HUDEP-2 (cell line): ENCODE results near the gene MKLN1.
"Not testable (repeated sequence)": the region's sequence is repeated elsewhere in the genome, so short reads cannot be mapped to it uniquely, and the experiment has no call there.

Source experiments
- DNase-seq, 76 experiments: peaks; one replicate each; lab custom pipeline; 2025; ENCODE audit not compliant: unreplicated experiment in 76 of 76; lab: John Stamatoyannopoulos, UW

MKLN1 gene

GRCh38 chr7:131327626-131328376, at the start of gene MKLN1:
TSS of gene MKLN1 (plus strand) at chr7:131327876. CDS start at chr7:131327900, 24 bp downstream.
- DNase-seq: peak in 75 of 76 experiments; percentile 4 to 90 (median 79)

- no peak for DNase-seq
These were observed 48.6 kb upstream of the MKLN1 start for GRCh38 chr7:131279044-131279443.

GRCh38 chr7:131281266-131282048, 46.2 kb upstream of the MKLN1 start:
- DNase-seq: no peak

- DNase-seq: no peak
These were observed 42.8 kb upstream of the MKLN1 start for GRCh38 chr7:131284702-131285419.

GRCh38 chr7:131285556-131285955, 42.1 kb upstream of the MKLN1 start:
- no peak for DNase-seq

GRCh38 chr7:131288450-131288849, 39.2 kb upstream of the MKLN1 start:
- peak in 41 of 76 experiments; percentile 0 to 65 (median 22) for DNase-seq

- DNase-seq: no peak
These were observed 38.6 kb upstream of the MKLN1 start for GRCh38 chr7:131289051-131289450.

GRCh38 chr7:131292141-131292905, 35.4 kb upstream of the MKLN1 start:
- no peak for DNase-seq

GRCh38 chr7:131293018-131293417, 34.7 kb upstream of the MKLN1 start:
- no peak for DNase-seq

GRCh38 chr7:131294553-131294952, 33.1 kb upstream of the MKLN1 start:
- DNase-seq: no peak

- DNase-seq: no peak
These were observed 29.1 kb upstream of the MKLN1 start for GRCh38 chr7:131298608-131298992.

GRCh38 chr7:131299074-131299473, 28.6 kb upstream of the MKLN1 start:
- no peak for DNase-seq

GRCh38 chr7:131300078-131300477, 27.6 kb upstream of the MKLN1 start:
- DNase-seq: no peak

- no peak for DNase-seq
These were observed 26.9 kb upstream of the MKLN1 start for GRCh38 chr7:131300572-131301466.

- DNase-seq: no peak
These were observed 25.2 kb upstream of the MKLN1 start for GRCh38 chr7:131302446-131302845.

- no peak for DNase-seq
These were observed 24.6 kb upstream of the MKLN1 start for GRCh38 chr7:131302876-131303707.

- DNase-seq: no peak
These were observed 22.5 kb upstream of the MKLN1 start for GRCh38 chr7:131305152-131305551.

- not testable (repeated sequence) for DNase-seq
These were observed 21.6 kb upstream of the MKLN1 start for GRCh38 chr7:131306041-131306440.

- DNase-seq: no peak
These were observed 20.9 kb upstream of the MKLN1 start for GRCh38 chr7:131306777-131307176.
